ENCODE results near the gene RASAL2.

RASAL2 gene

DNA sequence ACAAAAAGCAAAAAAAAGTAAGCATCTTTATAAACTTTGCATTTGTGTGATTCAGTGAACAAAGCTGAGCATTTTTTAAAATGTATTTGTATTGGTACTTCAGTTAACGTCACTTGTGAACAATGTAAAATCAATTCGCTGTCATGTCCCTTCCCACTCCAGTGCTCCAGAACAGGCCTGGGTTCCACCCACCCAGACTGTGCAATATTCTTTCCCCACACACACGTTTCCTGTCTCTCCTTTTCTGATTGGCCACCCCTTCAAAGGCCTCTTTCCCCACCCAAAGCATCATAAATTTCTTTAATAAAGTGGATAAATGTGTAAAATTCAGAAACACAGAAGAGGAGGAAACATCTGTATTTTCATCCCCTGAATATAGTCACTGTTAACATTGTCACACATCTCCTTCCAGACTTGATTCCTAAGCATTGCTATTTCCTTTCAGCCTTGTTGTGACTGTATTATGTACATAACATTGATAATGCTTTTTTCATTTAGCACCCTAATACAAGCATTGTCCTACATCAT lies 390.9 kb downstream of the RASAL2 start:
- no peaks in the 10 kb centered on the region for H4K20me1 ChIP-seq (ENCODE audit: insufficient read depth, low read length, poor library complexity, severe bottlenecking)
- H3K4me1 ChIP-seq (ENCODE audit: insufficient read depth, low read length, poor library complexity, severe bottlenecking), result no peaks in the 10 kb centered on the region
- H3K9ac ChIP-seq (ENCODE audit: low read depth, low read length, poor library complexity, severe bottlenecking), result no peak overlapping the region
- no peaks in the 10 kb centered on the region for H3K79me2 ChIP-seq (ENCODE audit: insufficient read depth, low read length)
- no peak overlapping the region for H2AFZ ChIP-seq (ENCODE audit: low read length)
- H3K9me3 ChIP-seq (ENCODE audit: insufficient read depth, low read depth, low read length), result no peaks in the 10 kb centered on the region
- H3F3A ChIP-seq (ENCODE audit: low read depth), result no peaks in the 10 kb centered on the region
- TF ChIP-seq, protein P1, sequence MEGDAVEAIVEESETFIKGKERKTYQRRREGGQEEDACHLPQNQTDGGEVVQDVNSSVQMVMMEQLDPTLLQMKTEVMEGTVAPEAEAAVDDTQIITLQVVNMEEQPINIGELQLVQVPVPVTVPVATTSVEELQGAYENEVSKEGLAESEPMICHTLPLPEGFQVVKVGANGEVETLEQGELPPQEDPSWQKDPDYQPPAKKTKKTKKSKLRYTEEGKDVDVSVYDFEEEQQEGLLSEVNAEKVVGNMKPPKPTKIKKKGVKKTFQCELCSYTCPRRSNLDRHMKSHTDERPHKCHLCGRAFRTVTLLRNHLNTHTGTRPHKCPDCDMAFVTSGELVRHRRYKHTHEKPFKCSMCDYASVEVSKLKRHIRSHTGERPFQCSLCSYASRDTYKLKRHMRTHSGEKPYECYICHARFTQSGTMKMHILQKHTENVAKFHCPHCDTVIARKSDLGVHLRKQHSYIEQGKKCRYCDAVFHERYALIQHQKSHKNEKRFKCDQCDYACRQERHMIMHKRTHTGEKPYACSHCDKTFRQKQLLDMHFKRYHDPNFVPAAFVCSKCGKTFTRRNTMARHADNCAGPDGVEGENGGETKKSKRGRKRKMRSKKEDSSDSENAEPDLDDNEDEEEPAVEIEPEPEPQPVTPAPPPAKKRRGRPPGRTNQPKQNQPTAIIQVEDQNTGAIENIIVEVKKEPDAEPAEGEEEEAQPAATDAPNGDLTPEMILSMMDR (conservative IDR thresholded peaks at IDR 0.05; ENCODE audit: low read length), result no peak
- no peak for TF ChIP-seq EZH2phosphoT487 (IDR thresholded peaks at IDR 0.05; ENCODE audit: borderline replicate concordance)
- no peaks in the 10 kb centered on the region for H3K27me3 ChIP-seq (ENCODE audit: insufficient read depth, low read length, poor library complexity, severe bottlenecking)
- H3K4me2 ChIP-seq (ENCODE audit: low read depth, low read length, poor library complexity, severe bottlenecking), result no peak overlapping the region
- H3K4me3 ChIP-seq (ENCODE audit: low read length, poor library complexity, severe bottlenecking), result no peak overlapping the region
- H3K9me2 ChIP-seq (replicated peaks; ENCODE audit: low read depth, low read length), result no peaks in the 10 kb centered on the region
- no peaks in the 10 kb centered on the region for H3K36me3 ChIP-seq (ENCODE audit: insufficient read depth, low read length)

DNA sequence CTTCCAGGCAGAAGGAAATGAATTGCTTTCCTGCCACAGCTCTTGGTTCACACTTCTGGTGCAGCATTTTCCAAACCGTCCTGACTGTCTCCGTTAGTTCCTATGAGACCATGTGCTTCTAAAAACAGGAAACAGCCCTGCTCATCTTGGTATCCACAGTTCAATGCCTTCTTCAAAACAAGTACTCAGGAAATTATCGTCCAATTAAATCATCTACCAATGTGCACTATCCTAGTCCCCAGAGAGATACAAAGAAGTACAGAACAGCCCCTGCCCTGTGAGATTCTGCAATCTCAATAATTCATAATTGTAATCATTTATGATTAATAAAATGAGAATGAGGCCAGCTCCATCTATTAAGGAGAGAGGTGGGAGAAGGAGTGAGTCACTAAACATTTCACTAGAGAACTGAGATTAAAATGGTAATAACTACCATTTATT lies 391.7 kb downstream of the RASAL2 start:
- Histone ChIP-seq H2AFZ (ENCODE audit: low read length) (no peak overlapping the region), H3K4me3 (ENCODE audit: low read length, poor library complexity, severe bottlenecking) (no peak overlapping the region), H3K4me1 (ENCODE audit: insufficient read depth, low read length, poor library complexity, severe bottlenecking) (no peaks in the 10 kb centered on the region), H3K4me2 (ENCODE audit: low read depth, low read length, poor library complexity, severe bottlenecking) (no peak overlapping the region), H3K9me2 (replicated peaks; ENCODE audit: low read depth, low read length) (no peaks in the 10 kb centered on the region), H3K9me3 (ENCODE audit: insufficient read depth, low read depth, low read length) (no peaks in the 10 kb centered on the region), H3F3A (ENCODE audit: low read depth) (no peaks in the 10 kb centered on the region), H4K20me1 (ENCODE audit: insufficient read depth, low read length, poor library complexity, severe bottlenecking) (no peaks in the 10 kb centered on the region), H3K36me3 (ENCODE audit: insufficient read depth, low read length) (no peaks in the 10 kb centered on the region), H3K9ac (ENCODE audit: low read depth, low read length, poor library complexity, severe bottlenecking) (no peak overlapping the region), H3K79me2 (ENCODE audit: insufficient read depth, low read length) (no peaks in the 10 kb centered on the region), H3K27me3 (ENCODE audit: insufficient read depth, low read length, poor library complexity, severe bottlenecking) (no peaks in the 10 kb centered on the region)
- TF ChIP-seq EZH2phosphoT487 (IDR thresholded peaks at IDR 0.05; ENCODE audit: borderline replicate concordance), result no peak
- TF ChIP-seq, protein P1 (conservative IDR thresholded peaks at IDR 0.05; ENCODE audit: low read length), result no peak

DNA sequence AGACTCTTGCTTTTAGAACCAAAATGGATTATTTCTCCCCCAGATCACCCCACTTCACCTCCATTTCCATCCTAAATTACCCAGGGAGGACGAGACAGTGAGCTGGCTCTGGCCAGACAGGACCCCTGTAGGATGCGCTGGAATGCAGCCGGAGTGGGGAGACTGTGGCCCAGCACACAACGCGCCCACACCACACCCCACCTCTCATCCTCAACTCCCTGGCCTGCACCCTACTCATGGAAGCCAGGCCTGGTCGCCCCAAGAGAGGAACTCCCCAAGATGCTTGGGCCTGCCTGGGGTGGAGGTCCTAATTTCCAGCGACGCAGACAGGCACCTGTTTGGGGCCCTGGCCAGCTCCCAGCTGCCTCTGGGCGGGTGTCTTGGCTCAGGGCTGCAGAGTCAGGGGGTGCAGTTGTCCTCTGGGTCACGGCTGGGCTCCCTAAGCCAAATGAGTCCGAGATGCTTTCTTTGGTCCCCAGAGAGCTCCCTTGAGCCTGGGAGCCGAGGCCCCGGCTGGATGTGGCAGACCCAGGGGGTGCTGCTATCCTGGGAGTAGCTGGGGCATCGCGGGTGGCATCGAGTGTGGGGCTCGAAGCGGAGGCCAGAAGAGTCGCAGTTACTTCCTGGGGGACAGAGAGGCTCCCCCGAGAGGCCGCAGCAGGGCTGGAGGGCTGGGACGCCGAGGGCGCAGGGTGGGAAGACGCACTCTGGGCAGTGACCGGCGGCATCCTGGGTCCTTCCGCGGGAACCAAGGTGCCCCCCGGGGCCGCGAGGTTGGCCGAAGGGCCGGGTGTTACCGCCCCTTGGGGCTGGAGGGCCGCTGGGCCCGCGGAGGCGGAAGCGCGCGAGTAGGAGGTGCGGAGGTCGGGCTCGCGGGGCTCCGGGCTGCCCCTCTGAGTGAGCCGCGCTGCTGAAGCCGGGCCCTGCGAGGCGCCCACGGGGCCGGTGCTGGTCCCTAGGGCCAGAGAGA lies 392.5 kb downstream of the RASAL2 start:
- no peaks in the 10 kb centered on the region for H3F3A ChIP-seq (ENCODE audit: low read depth)
- H4K20me1 ChIP-seq (ENCODE audit: insufficient read depth, low read length, poor library complexity, severe bottlenecking), result no peaks in the 10 kb centered on the region
- H3K36me3 ChIP-seq (ENCODE audit: insufficient read depth, low read length), result no peaks in the 10 kb centered on the region
- no peak overlapping the region for H3K4me2 ChIP-seq (ENCODE audit: low read depth, low read length, poor library complexity, severe bottlenecking)
- no peak overlapping the region for H3K4me3 ChIP-seq (ENCODE audit: low read length, poor library complexity, severe bottlenecking)
- H3K27me3 ChIP-seq (ENCODE audit: insufficient read depth, low read length, poor library complexity, severe bottlenecking), result no peaks in the 10 kb centered on the region
- no peaks in the 10 kb centered on the region for H3K4me1 ChIP-seq (ENCODE audit: insufficient read depth, low read length, poor library complexity, severe bottlenecking)
- H3K79me2 ChIP-seq (ENCODE audit: insufficient read depth, low read length), result no peaks in the 10 kb centered on the region
- no peak overlapping the region for H2AFZ ChIP-seq (ENCODE audit: low read length)
- no peaks in the 10 kb centered on the region for H3K9me3 ChIP-seq (ENCODE audit: insufficient read depth, low read depth, low read length)
- no peaks in the 10 kb centered on the region for H3K9me2 ChIP-seq (replicated peaks; ENCODE audit: low read depth, low read length)
- H3K9ac ChIP-seq (ENCODE audit: low read depth, low read length, poor library complexity, severe bottlenecking), result no peak overlapping the region
- TF ChIP-seq, protein P1 (conservative IDR thresholded peaks at IDR 0.05; ENCODE audit: low read length), result no peak
- TF ChIP-seq EZH2phosphoT487 (IDR thresholded peaks at IDR 0.05; ENCODE audit: borderline replicate concordance), result no peak

All from Loucy (cell line).